Neuronal stem cell (in vitro differentiated cells): ENCODE data around the gene STXBP5. TPM values are rescaled to one million over a fixed set of nuclear protein-coding genes. Genes with fewer than 3 reads are reported as not detected.

ENCODE experiments used
- DNase-seq: peaks from one replicate; pipeline ENCODE4 v3.0.0-alpha.2; 2013; ENCODE audit warnings: low spot score
- H2AFZ ChIP-seq: one replicate; pipeline ENCODE4 v1.6.1; 2013; ENCODE audit warnings: mild to moderate bottlenecking, low read length, inconsistent platforms
- H2AK5ac ChIP-seq: 2 replicates; pipeline ENCODE4 v1.6.1; 2013; ENCODE audit warnings: low read depth, mild to moderate bottlenecking, inconsistent platforms, low read length, moderate library complexity, mixed read lengths
- H2BK120ac ChIP-seq: 2 replicates; pipeline ENCODE4 v1.6.1; 2013; ENCODE audit warnings: low read depth, mild to moderate bottlenecking, inconsistent platforms, low read length, moderate library complexity, mixed read lengths
- H2BK12ac ChIP-seq: one replicate; pipeline ENCODE4 v1.6.1; 2013; ENCODE audit warnings: low read length, inconsistent platforms
- H2BK15ac ChIP-seq: 2 replicates; pipeline ENCODE4 v1.6.1; 2013; ENCODE audit warnings: mild to moderate bottlenecking, low read length, inconsistent platforms, mixed read lengths
- H2BK5ac ChIP-seq: one replicate; pipeline ENCODE4 v1.6.1; 2013; ENCODE audit warnings: inconsistent platforms, mild to moderate bottlenecking, low read length, moderate library complexity
- H3K14ac ChIP-seq: one replicate; pipeline ENCODE4 v1.6.1; 2013; ENCODE audit warnings: low read length, inconsistent platforms
- H3K18ac ChIP-seq: 2 replicates; pipeline ENCODE4 v1.6.1; 2013; ENCODE audit warnings: low read length, inconsistent platforms
- H3K23ac ChIP-seq: 2 replicates; pipeline ENCODE4 v1.6.1; 2013; ENCODE audit warnings: low read depth, mild to moderate bottlenecking, mixed read lengths, low read length, inconsistent platforms; ENCODE audit not compliant: poor library complexity
- H3K27ac ChIP-seq: replicated peaks from 3 replicates; pipeline ENCODE4 v1.5.1; 2013; ENCODE audit warnings: low read length, inconsistent platforms
- H3K27me3 ChIP-seq, 3 experiments: 2 replicates each; pipeline ENCODE4 v1.6.1; 2013; ENCODE audit warnings: low read length in 3 of 3, mild to moderate bottlenecking in 2 of 3, inconsistent platforms in 1 of 3, low read depth in 1 of 3, mixed read lengths in 1 of 3, moderate library complexity in 1 of 3; ENCODE audit not compliant: control insufficient read depth in 3 of 3, insufficient read depth in 3 of 3
- H3K36me3 ChIP-seq, 2 donors: replicated peaks in 1 of 2; 2 replicates each; pipeline ENCODE4 v1.6.1; 2013; ENCODE audit warnings: low read length in 2 of 2; ENCODE audit not compliant: control insufficient read depth in 2 of 2, insufficient read depth in 2 of 2
- H3K4ac ChIP-seq: 2 replicates; pipeline ENCODE4 v1.6.1; 2013; ENCODE audit warnings: inconsistent platforms, mild to moderate bottlenecking, low read length, moderate library complexity
- H3K4me1 ChIP-seq, 2 donors: 1 replicate in 1 of 2; 2 replicates in 1 of 2; pipeline ENCODE4 v1.6.1; 2013; ENCODE audit warnings: low read length in 2 of 2, low read depth in 1 of 2; ENCODE audit not compliant: control insufficient read depth in 2 of 2, insufficient read depth in 1 of 2
- H3K4me2 ChIP-seq: one replicate; pipeline ENCODE4 v1.6.1; 2013; ENCODE audit warnings: mild to moderate bottlenecking, low read length, inconsistent platforms; ENCODE audit not compliant: insufficient read depth, poor library complexity, severe bottlenecking
- H3K4me3 ChIP-seq, 2 donors: 2 replicates each; pipeline ENCODE4 v1.5.1; 2013; ENCODE audit warnings: low read length in 2 of 2, mild to moderate bottlenecking in 2 of 2, inconsistent platforms in 1 of 2, moderate library complexity in 1 of 2
- H3K79me1 ChIP-seq: one replicate; pipeline ENCODE4 v1.6.1; 2013; ENCODE audit warnings: low read depth, mild to moderate bottlenecking, inconsistent platforms, low read length, moderate library complexity
- H3K9ac ChIP-seq: one replicate; pipeline ENCODE4 v1.6.1; 2013; ENCODE audit warnings: mild to moderate bottlenecking, low read depth, low read length, inconsistent platforms; ENCODE audit not compliant: poor library complexity
- H3K9me3 ChIP-seq, 2 donors: replicated peaks in 1 of 2; 2 replicates each; pipeline versions ENCODE3 to v1.6.1; 2013; ENCODE audit warnings: low read length in 2 of 2, mild to moderate bottlenecking in 2 of 2, inconsistent platforms in 1 of 2, low read depth in 1 of 2, mixed read lengths in 1 of 2, moderate library complexity in 1 of 2; ENCODE audit not compliant: control insufficient read depth in 2 of 2, insufficient read depth in 1 of 2
- H4K8ac ChIP-seq: one replicate; pipeline ENCODE4 v1.6.1; 2013; ENCODE audit warnings: low read depth, mild to moderate bottlenecking, inconsistent platforms, low read length, moderate library complexity
- H4K91ac ChIP-seq: one replicate; pipeline ENCODE4 v1.6.1; 2013; ENCODE audit warnings: low read length, low read depth, mild to moderate bottlenecking, inconsistent platforms; ENCODE audit not compliant: poor library complexity
- WGBS, 2 donors: extraction: QIAGEN DNeasy Blood & Tissue Kit; methylation state at CpG; one replicate each; pipeline ENCODE4 v1.1.7; 2013; ENCODE audit warnings: missing lambda C conversion rate in 2 of 2, mixed read lengths in 1 of 2; ENCODE audit not compliant: insufficient read length in 2 of 2, insufficient replicate concordance in 1 of 2; ENCODE audit errors: extremely low coverage in 2 of 2; 5-methylcytosine and 5-hydroxymethylcytosine counted together
- polyA plus RNA-seq, 2 experiments: library from polyadenylated mRNA; stranded (reverse); fragments of 200-250 nt; gene quantifications; one replicate each; pipeline ENCODE4 v1.2.3, GENCODE V29; 2013

The STXBP5 gene
- polyA plus RNA-seq (2013, experiment 1 of 2): 2.3 TPM
- 2.6 TPM for polyA plus RNA-seq (2013, experiment 2 of 2)

DNA sequence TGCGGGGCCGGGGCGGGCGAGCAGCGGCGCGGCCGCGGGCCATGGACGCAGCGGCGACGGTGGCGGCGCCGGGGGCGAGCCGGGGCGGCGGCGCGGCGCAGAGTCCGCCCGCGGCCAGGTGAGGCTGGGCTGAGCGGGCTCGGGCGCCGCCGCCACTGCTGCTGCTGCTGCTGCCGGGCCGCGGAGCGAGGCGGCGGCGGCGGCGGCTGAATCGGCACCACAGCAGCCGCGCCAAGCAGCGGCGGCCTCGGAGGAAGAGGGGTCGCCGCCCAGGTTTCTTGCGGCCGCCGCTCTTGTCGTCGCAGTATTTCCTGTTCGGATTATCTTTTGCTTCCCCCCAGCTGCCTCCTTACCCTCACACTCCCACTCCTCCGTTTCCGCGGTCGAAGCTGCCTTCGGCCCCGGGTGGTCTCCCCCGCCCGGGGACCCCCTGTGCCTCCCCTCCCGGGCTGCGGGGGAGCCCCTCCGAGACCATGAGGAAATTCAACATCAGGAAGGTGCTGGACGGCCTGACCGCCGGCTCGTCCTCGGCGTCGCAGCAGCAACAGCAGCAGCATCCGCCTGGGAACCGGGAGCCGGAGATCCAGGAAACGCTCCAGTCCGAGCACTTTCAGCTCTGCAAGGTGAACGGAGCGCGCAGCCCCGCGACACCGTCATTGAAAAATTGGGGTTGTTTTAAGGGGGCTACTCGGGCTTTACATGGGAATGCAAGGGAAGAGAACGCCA is at the start of gene STXBP5:
STXBP5 (plus strand) TSS at position 358 of the 726 bp plus-strand sequence; CDS start at position 474, 116 bp downstream.
- no peak within 1 kb of the TSS for H3K4ac ChIP-seq
- H3K4me2 ChIP-seq: peak within 1 kb of the TSS; percentile 82
- peak within 1 kb of the TSS; percentile 82 for H3K14ac ChIP-seq
- peak within 1 kb of the TSS; percentile 81 for H3K27ac ChIP-seq
- peak within 1 kb of the TSS; percentile 94 for H2AFZ ChIP-seq
- H4K91ac ChIP-seq: no peak within 1 kb of the TSS
- no peak within 1 kb of the TSS for H2AK5ac ChIP-seq
- peak within 1 kb of the TSS; percentile 91 for H3K9ac ChIP-seq
- peaks cover 2% of the 10 kb centered on the region for H3K79me1 ChIP-seq
- no CpG with 5 or more reads among the region's 85 CpGs for WGBS, 2 donors
- no peak within 1 kb of the TSS for H2BK12ac ChIP-seq
- H3K18ac ChIP-seq: peak within 1 kb of the TSS; percentile 99
- peak within 1 kb of the TSS; percentile 78 to 99 for H3K4me3 ChIP-seq
- no peak within 1 kb of the TSS for H2BK120ac ChIP-seq
- H2BK5ac ChIP-seq: peak within 1 kb of the TSS; percentile 24
- H3K4me1 ChIP-seq: peaks cover 0 to 4% of the 10 kb centered on the region in 2 donors
- no peaks in the 10 kb centered on the region for H3K36me3 ChIP-seq
- peak within 1 kb of the TSS; percentile 96 for H3K23ac ChIP-seq
- H3K27me3 ChIP-seq: no peaks in the 10 kb centered on the region
- H2BK15ac ChIP-seq: no peak within 1 kb of the TSS
- no peaks in the 10 kb centered on the region for H3K9me3 ChIP-seq
- peak within 1 kb of the TSS; percentile 92 for H4K8ac ChIP-seq
- peak; percentile 18 for DNase-seq

DNA sequence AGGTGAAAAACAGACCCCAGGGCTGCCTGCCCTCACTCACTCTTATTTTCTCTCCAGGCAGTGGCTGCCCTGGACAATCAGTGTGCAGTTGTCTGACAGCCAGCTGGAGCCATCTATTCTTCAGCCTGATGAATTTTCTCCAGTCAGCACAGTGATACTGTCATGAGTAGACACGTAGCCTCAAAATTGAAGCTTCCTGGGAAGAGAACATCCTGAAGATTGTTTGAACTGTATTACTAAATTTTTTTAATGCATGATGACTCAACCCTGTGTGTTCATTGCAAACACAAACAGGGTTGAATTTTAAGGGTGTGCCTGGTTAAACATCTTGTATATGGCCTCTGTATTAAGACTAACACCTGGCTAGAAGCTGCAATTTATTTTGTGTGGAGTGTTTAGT is 49.8 kb upstream of the STXBP5 start:
- H2BK15ac ChIP-seq: no peak overlapping the region
- H3K23ac ChIP-seq: no peak overlapping the region
- no peaks in the 10 kb centered on the region for H3K4me1 ChIP-seq
- H3K27ac ChIP-seq: no peak overlapping the region
- H3K9ac ChIP-seq: no peak overlapping the region
- H3K18ac ChIP-seq: no peak overlapping the region
- H3K4me3 ChIP-seq: no peak overlapping the region
- H2AFZ ChIP-seq: no peak overlapping the region
- H2BK5ac ChIP-seq: no peak overlapping the region
- no peak overlapping the region for H3K4ac ChIP-seq
- H3K14ac ChIP-seq: no peak overlapping the region
- no peak overlapping the region for H4K91ac ChIP-seq
- WGBS, 2 donors: no CpG with 5 or more reads among the region's 1 CpG
- H2BK12ac ChIP-seq: no peak overlapping the region
- H2AK5ac ChIP-seq: no peak overlapping the region
- no peaks in the 10 kb centered on the region for H3K79me1 ChIP-seq
- no peaks in the 10 kb centered on the region for H3K9me3 ChIP-seq
- no peak for DNase-seq
- no peaks in the 10 kb centered on the region for H3K36me3 ChIP-seq
- no peaks in the 10 kb centered on the region for H3K27me3 ChIP-seq
- no peak overlapping the region for H3K4me2 ChIP-seq
- H4K8ac ChIP-seq: no peak overlapping the region
- H2BK120ac ChIP-seq: no peak overlapping the region

DNA sequence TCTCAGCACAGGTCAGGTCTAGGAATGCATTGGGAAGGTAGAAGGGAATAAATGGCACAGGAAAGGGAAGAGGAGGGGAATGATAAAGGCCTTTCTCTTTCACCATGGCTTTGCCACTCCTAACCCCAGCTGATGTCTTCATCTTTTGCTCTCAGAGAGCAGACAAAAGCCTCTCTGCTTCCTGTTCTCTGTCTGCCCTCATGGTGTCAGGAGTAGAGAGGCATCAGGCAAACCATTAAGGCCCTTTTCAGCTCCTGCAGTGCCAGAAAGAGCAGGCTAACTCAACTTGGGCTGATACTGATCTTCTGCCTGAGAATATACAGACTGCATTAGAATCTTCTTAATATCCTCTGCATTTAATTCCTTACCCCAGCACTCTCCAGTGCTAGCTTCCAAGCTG is 48.0 kb upstream of the STXBP5 start:
- no peak overlapping the region for H4K8ac ChIP-seq
- H2BK12ac ChIP-seq: no peak overlapping the region
- H2AFZ ChIP-seq: peak overlapping the region; percentile 74
- H3K4me3 ChIP-seq: no peak overlapping the region
- no peaks in the 10 kb centered on the region for H3K36me3 ChIP-seq
- H3K27me3 ChIP-seq: no peaks in the 10 kb centered on the region
- no peak overlapping the region for H2BK15ac ChIP-seq
- no peaks in the 10 kb centered on the region for H3K79me1 ChIP-seq
- H3K4me2 ChIP-seq: no peak overlapping the region
- H2BK5ac ChIP-seq: no peak overlapping the region
- H3K9ac ChIP-seq: no peak overlapping the region
- no peak overlapping the region for H3K18ac ChIP-seq
- H3K4me1 ChIP-seq: no peaks in the 10 kb centered on the region
- H3K14ac ChIP-seq: no peak overlapping the region
- H3K9me3 ChIP-seq: no peaks in the 10 kb centered on the region
- DNase-seq: no peak
- H4K91ac ChIP-seq: no peak overlapping the region
- H3K23ac ChIP-seq: no peak overlapping the region
- H3K27ac ChIP-seq: no peak overlapping the region
- no peak overlapping the region for H2BK120ac ChIP-seq
- no peak overlapping the region for H2AK5ac ChIP-seq
- H3K4ac ChIP-seq: no peak overlapping the region

GRCh38 chr6:147156799-147157382 is 47.3 kb upstream of the STXBP5 start:
- Histone ChIP-seq H3K18ac (no peak overlapping the region), H3K27me3 (no peaks in the 10 kb centered on the region), H3K4me2 (no peak overlapping the region), H3K79me1 (no peaks in the 10 kb centered on the region), H3K27ac (no peak overlapping the region), H2AK5ac (no peak overlapping the region), H3K9me3 (no peaks in the 10 kb centered on the region), H2AFZ (no peak overlapping the region), H2BK12ac (no peak overlapping the region), H4K8ac (no peak overlapping the region), H3K23ac (no peak overlapping the region), H2BK15ac (no peak overlapping the region), H3K36me3 (no peaks in the 10 kb centered on the region), H3K4me3 (no peak overlapping the region), H2BK120ac (no peak overlapping the region), H3K14ac (no peak overlapping the region), H3K4me1 (no peaks in the 10 kb centered on the region), H2BK5ac (no peak overlapping the region), H3K4ac (no peak overlapping the region), H4K91ac (no peak overlapping the region), H3K9ac (no peak overlapping the region)
- WGBS, 2 donors: 100% methylated on average over 1 of the region's 4 CpGs; no CpG with 5 or more reads in 1 of the 2 donors
- no peak for DNase-seq
